Liver (tissue), 9 donors: ENCODE measurements around the gene SGMS1. TPM values are rescaled to one million over a fixed set of nuclear protein-coding genes. Genes with fewer than 3 reads are reported as not detected.

Experiments used
- DNase-seq: peaks from one replicate; pipeline ENCODE4 v3.0.0-alpha.2; 2017; ENCODE audit warnings: low spot score
- H3K27ac ChIP-seq, 2 donors: one replicate each; pipeline ENCODE4 v1.7.0; 2013; ENCODE audit warnings: inconsistent platforms in 2 of 2, low read length in 2 of 2, control low read depth in 1 of 2, low read depth in 1 of 2, mild to moderate bottlenecking in 1 of 2
- H3K27me3 ChIP-seq, 4 donors: one replicate each; pipeline versions ENCODE4 v1.6.1 to v1.7.0; 2013; ENCODE audit warnings: low read length in 3 of 4, inconsistent platforms in 1 of 4, mild to moderate bottlenecking in 1 of 4, moderate library complexity in 1 of 4; ENCODE audit not compliant: control insufficient read depth in 4 of 4, insufficient read depth in 4 of 4
- H3K36me3 ChIP-seq, 4 donors: one replicate each; pipeline versions ENCODE4 v1.6.1 to v1.7.0; 2013; ENCODE audit warnings: low read length in 3 of 4, mild to moderate bottlenecking in 3 of 4, low read depth in 1 of 4, moderate library complexity in 1 of 4; ENCODE audit not compliant: control insufficient read depth in 4 of 4, insufficient read depth in 3 of 4
- H3K4me1 ChIP-seq, 4 donors: one replicate each; pipeline versions ENCODE4 v1.6.1 to v1.7.0; 2013; ENCODE audit warnings: low read length in 3 of 4, mild to moderate bottlenecking in 3 of 4, moderate library complexity in 1 of 4; ENCODE audit not compliant: control insufficient read depth in 4 of 4, insufficient read depth in 4 of 4
- H3K4me3 ChIP-seq, 3 donors: one replicate each; pipeline versions ENCODE4 v1.6.1 to v1.7.0; 2013; ENCODE audit warnings: low read length in 3 of 3, control low read depth in 1 of 3, low read depth in 1 of 3, mild to moderate bottlenecking in 1 of 3
- H3K9ac ChIP-seq, 2 donors: one replicate each; pipeline ENCODE4 v1.7.0; 2013; ENCODE audit warnings: low read length in 2 of 2, mild to moderate bottlenecking in 2 of 2, moderate library complexity in 2 of 2, control low read depth in 1 of 2, low read depth in 1 of 2
- H3K9me3 ChIP-seq, 4 donors: one replicate each; pipeline versions ENCODE4 v1.6.1 to v1.7.0; 2013; ENCODE audit warnings: low read length in 3 of 4; ENCODE audit not compliant: control insufficient read depth in 4 of 4
- CTCF ChIP-seq: fragments of 150-350 bp; IDR thresholded peaks from 2 replicates; pipeline ENCODE4 v1.5.1; 2017; ENCODE audit warnings: improper control_type of control experiment, low read depth, low read length; ENCODE audit not compliant: missing input control
- EGR1 ChIP-seq, 2 donors: IDR thresholded peaks; 2 replicates each; pipeline ENCODE4 v1.6.1; 2016 to 2018; ENCODE audit warnings: antibody characterized with exemption in 2 of 2, low read depth in 2 of 2
- FOXA1 ChIP-seq: IDR thresholded peaks from 2 replicates; pipeline ENCODE4 v1.6.1; 2016; ENCODE audit warnings: antibody characterized with exemption
- GABPA ChIP-seq, 2 donors: IDR thresholded peaks in 1 of 2; conservative IDR thresholded peaks in 1 of 2; 2 replicates each; pipeline ENCODE4 v1.6.1; 2016; ENCODE audit warnings: antibody characterized with exemption in 2 of 2, mild to moderate bottlenecking in 1 of 2, moderate library complexity in 1 of 2
- JUND ChIP-seq, 2 donors: IDR thresholded peaks; 2 replicates each; pipeline ENCODE4 v1.6.1; 2016; ENCODE audit warnings: antibody characterized with exemption in 2 of 2
- RAD21 ChIP-seq, 2 donors: IDR thresholded peaks; 2 replicates each; pipeline ENCODE4 v1.6.1; 2016; ENCODE audit warnings: antibody characterized with exemption in 2 of 2, mild to moderate bottlenecking in 2 of 2
- RXRA ChIP-seq, 2 donors: IDR thresholded peaks; 2 replicates each; pipeline ENCODE4 v1.6.1; 2017 to 2018; ENCODE audit warnings: antibody characterized with exemption in 2 of 2, mild to moderate bottlenecking in 1 of 2
- YY1 ChIP-seq: IDR thresholded peaks from 2 replicates; pipeline ENCODE4 v1.6.1; 2016; ENCODE audit warnings: antibody characterized with exemption, mild to moderate bottlenecking
- ZBTB33 ChIP-seq: IDR thresholded peaks from 2 replicates; pipeline ENCODE4 v1.6.1; 2016; ENCODE audit warnings: antibody characterized with exemption
- WGBS: extraction: QIAGEN DNeasy Blood & Tissue Kit; methylation state at CpG from one replicate; pipeline ENCODE4 v1.1.7; 2013; 5-methylcytosine and 5-hydroxymethylcytosine counted together
- polyA plus RNA-seq, 2 donors: library from polyadenylated mRNA; stranded (reverse) in 1 of 2; unstranded in 1 of 2; fragments of 200-250 nt in 1 of 2; fragments of >200 nt in 1 of 2; fragmentation: Nextera tagmentation in 1 of 2; extraction: Ambion mirVana in 1 of 2; gene quantifications; one replicate each; pipeline versions ENCODE4 v1.2.1 to v1.2.3, GENCODE V29; 2013 to 2015
- total RNA-seq, 2 donors: library from RNA; depleted of rRNA; stranded (reverse); fragments of >200 nt; gene quantifications; one replicate each; pipeline ENCODE4 v1.2.3, GENCODE V29; 2014
- TF ChIP-seq, protein P1 (sequence below): IDR thresholded peaks from 2 replicates; pipeline ENCODE4 v1.6.1; 2016; ENCODE audit warnings: antibody characterized with exemption
- donor health status: healthy.
- donor health status: healthy.
- donor health status: healthy.
- donor health status: healthy.
- donor health status: healthy.

SGMS1 gene
- total and polyA plus RNA-seq, 4 donors, result 6.8 to 98.2 (median 21.1) TPM

GRCh38 chr10:50279489-50279888 is 344.3 kb downstream of the SGMS1 start:
- H3K36me3 ChIP-seq, result no peaks in the 10 kb centered on the region
- peaks cover 0 to 15% (median 11%) of the 10 kb centered on the region in 4 donors for H3K4me1 ChIP-seq
- H3K27me3 ChIP-seq, result no peaks in the 10 kb centered on the region
- no peak overlapping the region for H3K9ac ChIP-seq
- no peak for TF ChIP-seq YY1
- peak in 1 of 2 donors; percentile 17 for TF ChIP-seq RAD21 (IDR thresholded peaks at IDR 0.05)
- WGBS, result 40% methylated on average over 5 of the region's 5 CpGs
- DNase-seq, result peak; percentile 39
- no peak overlapping the region for H3K27ac ChIP-seq
- no peaks in the 10 kb centered on the region for H3K9me3 ChIP-seq
- H3K4me3 ChIP-seq, result no peak overlapping the region

- no peaks in the 10 kb centered on the region for H3K9me3 ChIP-seq
- DNase-seq, result peak; percentile 74
- peaks cover 0 to 15% (median 11%) of the 10 kb centered on the region in 4 donors for H3K4me1 ChIP-seq
- 44% methylated on average over 3 of the region's 3 CpGs for WGBS
- no peaks in the 10 kb centered on the region for H3K36me3 ChIP-seq
- H3K9ac ChIP-seq, result no peak overlapping the region
- H3K27me3 ChIP-seq, result no peaks in the 10 kb centered on the region
- TF ChIP-seq RAD21 (IDR thresholded peaks at IDR 0.05), result peak; percentile 85 to 90
- no peak for TF ChIP-seq ZBTB33
- peak; percentile 68 for TF ChIP-seq CTCF
- no peak overlapping the region for H3K4me3 ChIP-seq
- H3K27ac ChIP-seq, result no peak overlapping the region
Measured at GRCh38 chr10:50275650-50276235, 348.0 kb downstream of the SGMS1 start.

DNA sequence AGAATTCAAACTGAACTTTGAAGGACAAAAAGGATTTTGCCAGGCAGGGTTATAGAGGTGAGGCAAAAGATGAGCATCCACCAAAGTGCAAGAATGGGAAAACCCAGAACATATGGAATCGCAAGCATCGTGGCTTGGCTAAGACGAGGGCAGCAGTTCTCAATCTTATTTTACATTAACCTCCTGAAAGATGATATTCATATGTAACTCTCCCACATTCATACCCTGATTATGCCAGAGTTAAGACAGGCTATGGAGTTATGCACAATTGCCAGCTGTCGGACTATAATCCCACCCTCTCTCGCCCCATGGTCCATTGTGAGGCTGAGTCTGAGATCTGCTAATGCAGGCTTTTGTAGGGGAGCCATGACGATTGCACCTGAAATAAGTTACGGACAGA is 351.2 kb downstream of the SGMS1 start:
- H3K9ac ChIP-seq, result no peak overlapping the region
- no peak for DNase-seq
- H3K9me3 ChIP-seq, result no peaks in the 10 kb centered on the region
- H3K36me3 ChIP-seq, result no peaks in the 10 kb centered on the region
- no peaks in the 10 kb centered on the region for H3K4me1 ChIP-seq
- no peak overlapping the region for H3K27ac ChIP-seq
- H3K27me3 ChIP-seq, result no peaks in the 10 kb centered on the region
- 93% methylated on average over 7 of the region's 7 CpGs for WGBS
- H3K4me3 ChIP-seq, result no peak overlapping the region
- no peak for TF ChIP-seq GABPA (IDR thresholded peaks at IDR 0.05 in 1 of 2, conservative IDR thresholded peaks at IDR 0.05 in 1 of 2)
- TF ChIP-seq FOXA1, result no peak
- no peak for TF ChIP-seq JUND (IDR thresholded peaks at IDR 0.05)
- TF ChIP-seq, protein P1, sequence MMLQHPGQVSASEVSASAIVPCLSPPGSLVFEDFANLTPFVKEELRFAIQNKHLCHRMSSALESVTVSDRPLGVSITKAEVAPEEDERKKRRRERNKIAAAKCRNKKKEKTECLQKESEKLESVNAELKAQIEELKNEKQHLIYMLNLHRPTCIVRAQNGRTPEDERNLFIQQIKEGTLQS, result no peak
- no peak for TF ChIP-seq EGR1 (IDR thresholded peaks at IDR 0.05; ENCODE audit: low read depth in 2 of 2)
- TF ChIP-seq CTCF, result no peak
- TF ChIP-seq YY1, result no peak
- no peak for TF ChIP-seq RXRA (IDR thresholded peaks at IDR 0.05)
- no peak for TF ChIP-seq RAD21 (IDR thresholded peaks at IDR 0.05)
